ENCODE measurements around the gene MICAL1. TPM values are rescaled to one million over a fixed set of nuclear protein-coding genes. Genes with fewer than 3 reads are reported as not detected.

MICAL1 gene
- total RNA-seq, 1 experiment from 2014 or later: 11.7 TPM

GRCh38 chr6:109397020-109397419 lies 58.6 kb downstream of the MICAL1 start:
- peak in 1 of 2 experiments; percentile 21 for DNase-seq
- Histone ChIP-seq H3K36me3 (ENCODE audit: control insufficient read depth, insufficient read depth, low read length) (no peaks in the 10 kb centered on the region), H3K9me3 (no peaks in the 10 kb centered on the region), H3K27me3 (replicated peaks; ENCODE audit: control insufficient read depth, insufficient read depth, low read length) (no peaks in the 10 kb centered on the region), H3K4me1 (no peaks in the 10 kb centered on the region), H3K4me3 (ENCODE audit: low read depth, low read length) (no peak overlapping the region)
- intact Hi-C loops (cut with micrococcal nuclease; ENCODE audit: unreplicated experiment): loop anchor here (1.0 to 2.0 kb wide), 3 partner anchors 14 to 214 kb away; no protein-coding TSS in a partner anchor
- Mint-ChIP-seq H3K4me3 (ENCODE audit: unreplicated experiment) (no peak overlapping the region), H3K27me3 (ENCODE audit: insufficient read depth, unreplicated experiment) (peaks cover 6% of the 10 kb centered on the region), H3K36me3 (ENCODE audit: insufficient read depth, unreplicated experiment) (no peaks in the 10 kb centered on the region), H3K9me3 (ENCODE audit: unreplicated experiment) (no peaks in the 10 kb centered on the region), H3K4me1 (ENCODE audit: low read depth, unreplicated experiment) (no peaks in the 10 kb centered on the region), H3K27ac (ENCODE audit: unreplicated experiment) (no peak overlapping the region)
- no TSS peak for BruUV-seq (replicated peaks)
- POLR2A ChIA-PET: no interaction called here
- TF ChIP-seq CTCF (IDR thresholded peaks at IDR 0.05; ENCODE audit: insufficient read depth in 1 of 2, low read depth in 1 of 2, low read length in 1 of 2, severe bottlenecking in 1 of 2, unreplicated experiment in 1 of 2): peak; percentile 28 to 42
- CTCF ChIA-PET: interaction anchor here (0.6 kb wide), 2 partner anchors 13 to 209 kb away, joined by 3 read pairs; no protein-coding TSS in a partner anchor

GRCh38 chr6:109396046-109396718 lies 59.4 kb downstream of the MICAL1 start:
- no peak for TF ChIP-seq CTCF (IDR thresholded peaks at IDR 0.05; ENCODE audit: insufficient read depth in 1 of 2, low read depth in 1 of 2, low read length in 1 of 2, severe bottlenecking in 1 of 2, unreplicated experiment in 1 of 2)
- Mint-ChIP-seq H3K9me3 (ENCODE audit: unreplicated experiment) (no peaks in the 10 kb centered on the region), H3K27me3 (ENCODE audit: insufficient read depth, unreplicated experiment) (peaks cover 6% of the 10 kb centered on the region), H3K36me3 (ENCODE audit: insufficient read depth, unreplicated experiment) (no peaks in the 10 kb centered on the region), H3K4me3 (ENCODE audit: unreplicated experiment) (no peak overlapping the region), H3K4me1 (ENCODE audit: low read depth, unreplicated experiment) (no peaks in the 10 kb centered on the region), H3K27ac (ENCODE audit: unreplicated experiment) (no peak overlapping the region)
- BruUV-seq (replicated peaks): no TSS peak
- H3K9me3 ChIP-seq: no peaks in the 10 kb centered on the region
- H3K4me1 ChIP-seq: no peaks in the 10 kb centered on the region
- no peaks in the 10 kb centered on the region for H3K27me3 ChIP-seq (replicated peaks; ENCODE audit: control insufficient read depth, insufficient read depth, low read length)
- DNase-seq: no peak
- ChIA-PET POLR2A (no interaction called here), CTCF (no interaction called here)
- no peak overlapping the region for H3K4me3 ChIP-seq (ENCODE audit: low read depth, low read length)
- H3K36me3 ChIP-seq (ENCODE audit: control insufficient read depth, insufficient read depth, low read length): no peaks in the 10 kb centered on the region
- intact Hi-C loops (cut with micrococcal nuclease; ENCODE audit: unreplicated experiment): loop anchor here (2.0 kb wide), 1 partner anchor 213 kb away; no protein-coding TSS in a partner anchor

Other genes with a start within 250 kb of the MICAL1 start
- gene CD164, start 73.3 kb downstream of the MICAL1 start, total RNA-seq (2022): 224 and 228 TPM in 2 replicates
- gene PPIL6, start 15.1 kb downstream of the MICAL1 start, total RNA-seq (2022): 0.30 TPM in 1 of 2 replicates, not detected in the other
- 12.3 and 12.8 TPM in 2 replicates for gene SMPD2, start 15.0 kb downstream of the MICAL1 start, total RNA-seq (2022)
- gene ZBTB24, start 27.4 kb upstream of the MICAL1 start, total RNA-seq (2022): 9.2 and 10.3 TPM in 2 replicates
- gene AK9, start 235.4 kb upstream of the MICAL1 start, total RNA-seq (2022): 3.4 and 4.4 TPM in 2 replicates
- gene FIG4, start 235.5 kb upstream of the MICAL1 start, total RNA-seq (2022): 7.3 and 7.9 TPM in 2 replicates